GM18951 (cell line): ENCODE results near the gene PRCP.
"Not testable (repeated sequence)": the region's sequence is repeated elsewhere in the genome, so short reads cannot be mapped to it uniquely, and the experiment has no call there.

Source experiments
- POLR2A ChIP-seq: IDR thresholded peaks from 4 replicates; pipeline ENCODE4 v1.6.1; 2011; ENCODE audit warnings: mild to moderate bottlenecking; ENCODE audit not compliant: insufficient read length, insufficient read depth; ENCODE audit errors: extremely low read depth
- in situ Hi-C: fragments of 300-500 bp; cut with MboI; formaldehyde crosslinking; loops from one replicate; pipeline ENCODE4 v1.12.0; 2022; ENCODE audit warnings: low sequenced_read_pairs, mixed read lengths, inconsistent platforms; ENCODE audit not compliant: unreplicated experiment

Gene PRCP

DNA sequence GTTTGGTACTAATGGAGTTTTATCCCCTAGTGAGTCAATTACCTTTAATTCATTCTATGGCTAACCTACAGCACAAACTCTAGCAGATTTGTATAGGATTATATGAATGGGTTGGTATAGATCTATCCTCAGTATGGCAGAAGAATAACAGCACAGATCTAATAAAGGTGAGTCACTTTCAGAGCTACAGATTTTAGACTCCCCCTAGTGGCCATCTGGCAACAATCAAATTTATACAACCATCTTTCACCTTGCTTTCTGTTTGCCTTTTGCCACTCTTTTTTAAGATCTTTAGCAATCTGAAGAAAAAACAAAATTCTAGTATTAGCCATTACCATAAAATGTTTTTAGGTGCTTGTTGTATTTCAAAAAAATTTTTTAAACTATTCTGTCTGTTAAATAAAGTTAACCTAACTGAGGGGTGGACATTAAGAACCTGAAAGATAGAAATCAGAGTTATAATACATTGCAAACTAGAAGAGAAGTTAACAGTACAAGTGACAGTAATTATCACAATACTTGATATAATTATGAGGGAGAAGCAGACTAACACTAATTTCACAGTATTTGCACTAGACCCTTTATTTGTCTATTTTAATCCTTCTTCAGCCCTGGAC, 27.1 kb upstream of the PRCP start:
- in situ Hi-C loops = no loop called here
- no peak for TF ChIP-seq POLR2A

DNA sequence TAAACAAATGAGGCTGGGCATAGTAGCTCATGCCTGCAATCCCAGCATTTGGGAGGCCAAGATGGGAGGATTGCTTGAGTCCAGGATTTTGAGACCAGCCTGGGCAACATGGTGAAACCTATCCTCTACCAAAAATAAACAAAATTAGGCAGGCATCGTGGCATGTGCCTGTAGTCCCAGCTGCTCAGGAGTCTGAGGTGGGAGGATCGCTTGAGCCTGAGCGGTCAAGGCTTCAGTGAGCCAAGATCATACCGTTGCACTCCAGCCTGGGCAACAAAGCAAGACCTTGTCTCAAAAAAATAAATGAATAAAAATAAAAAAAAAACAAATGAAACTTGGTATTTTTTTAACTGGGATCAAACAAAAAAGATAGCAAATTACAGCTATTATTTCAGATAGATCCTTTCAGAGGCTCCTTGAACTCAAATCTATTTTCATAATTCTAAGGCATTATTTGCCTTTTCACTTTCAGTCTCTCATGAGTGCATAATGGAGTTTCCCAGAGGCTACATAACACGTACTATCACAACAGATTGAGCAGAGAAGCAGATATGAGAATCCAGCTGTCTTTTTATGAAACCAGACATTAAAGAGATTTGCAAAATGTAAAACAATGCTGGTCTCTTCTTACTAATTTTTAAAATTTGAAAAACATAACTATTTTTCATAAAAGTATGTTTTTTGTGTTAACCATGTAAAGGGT, 24.4 kb upstream of the PRCP start:
- no peak for TF ChIP-seq POLR2A
- in situ Hi-C loops = no loop called here

DNA sequence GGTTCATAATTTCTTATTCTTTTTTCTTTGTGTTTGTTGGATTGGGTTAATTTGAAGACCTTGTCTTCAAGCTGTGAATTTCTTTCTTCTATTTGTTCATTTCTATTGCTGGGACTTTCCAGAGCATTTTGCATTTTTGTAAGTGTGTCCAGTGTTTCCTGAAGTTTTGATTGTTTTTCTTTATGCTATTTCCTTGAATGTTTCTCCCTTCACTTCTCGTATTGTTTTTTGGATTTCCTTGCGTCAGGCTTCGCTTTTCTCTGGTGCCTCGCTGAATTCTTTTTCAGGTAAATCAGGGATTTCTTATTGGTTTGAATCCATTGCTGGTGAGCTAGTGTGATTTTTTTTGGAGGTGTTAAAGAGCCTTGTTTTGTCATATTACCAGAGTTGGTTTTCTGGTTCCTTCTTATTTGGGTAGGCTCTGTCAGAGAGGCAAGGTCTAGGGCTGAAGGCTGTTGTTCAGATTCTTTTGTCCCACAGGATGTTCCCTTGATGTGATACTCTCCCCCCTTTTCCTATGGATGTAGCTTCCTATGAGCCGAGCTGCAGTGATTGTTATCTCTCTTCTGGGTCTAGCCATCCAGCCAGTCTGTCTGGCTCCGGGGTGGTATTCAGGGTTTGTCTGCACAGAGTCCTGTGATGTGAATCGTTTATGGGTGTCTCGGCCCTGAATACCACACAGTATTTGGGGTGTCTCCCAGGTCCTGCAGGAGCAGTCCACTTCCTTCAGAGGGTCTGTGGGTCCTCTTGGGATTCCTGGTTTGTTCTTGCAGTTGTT, 22.4 kb upstream of the PRCP start:
- in situ Hi-C loops = not testable (repeated sequence)

DNA sequence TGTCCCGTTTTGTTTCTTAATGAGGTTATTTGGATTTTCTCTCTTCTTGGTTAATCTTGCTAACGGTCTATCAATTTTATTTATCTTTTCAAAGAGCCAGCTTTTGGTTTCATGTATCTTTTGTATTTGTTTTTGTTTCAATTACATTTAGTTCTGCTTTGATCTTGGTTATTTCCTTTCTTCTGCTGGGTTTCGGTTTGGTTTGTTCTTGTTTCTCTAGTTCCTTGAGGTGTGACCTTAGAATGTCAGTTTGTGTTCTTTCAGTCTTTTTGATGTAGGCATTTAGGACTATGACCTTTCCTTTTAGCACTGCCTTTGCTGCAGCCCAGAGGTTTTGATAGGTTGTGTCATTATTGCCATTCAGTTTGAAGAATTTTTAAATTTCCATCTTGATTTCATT, 20.0 kb upstream of the PRCP start:
- in situ Hi-C loops = not testable (repeated sequence)

DNA sequence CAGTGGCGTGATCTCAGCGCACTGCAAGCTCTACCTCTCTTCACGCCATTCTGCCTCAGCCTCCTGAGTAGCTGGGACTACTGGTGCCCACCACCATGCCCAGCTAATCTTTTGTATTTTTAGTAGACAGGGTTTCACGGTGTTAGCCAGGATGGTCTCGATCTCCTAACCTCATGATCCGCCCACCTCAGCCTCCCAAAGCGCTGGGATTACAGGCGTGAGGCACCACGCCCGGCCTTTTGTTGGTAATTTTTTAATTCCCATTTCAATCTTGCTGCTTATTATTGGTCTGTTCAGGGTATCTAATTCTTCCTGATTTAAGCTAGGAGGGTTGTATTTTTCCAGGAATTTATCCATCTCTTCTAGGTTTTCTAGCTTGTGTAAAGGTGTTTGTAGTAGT, 19.6 kb upstream of the PRCP start:
- in situ Hi-C loops = not testable (repeated sequence)

DNA sequence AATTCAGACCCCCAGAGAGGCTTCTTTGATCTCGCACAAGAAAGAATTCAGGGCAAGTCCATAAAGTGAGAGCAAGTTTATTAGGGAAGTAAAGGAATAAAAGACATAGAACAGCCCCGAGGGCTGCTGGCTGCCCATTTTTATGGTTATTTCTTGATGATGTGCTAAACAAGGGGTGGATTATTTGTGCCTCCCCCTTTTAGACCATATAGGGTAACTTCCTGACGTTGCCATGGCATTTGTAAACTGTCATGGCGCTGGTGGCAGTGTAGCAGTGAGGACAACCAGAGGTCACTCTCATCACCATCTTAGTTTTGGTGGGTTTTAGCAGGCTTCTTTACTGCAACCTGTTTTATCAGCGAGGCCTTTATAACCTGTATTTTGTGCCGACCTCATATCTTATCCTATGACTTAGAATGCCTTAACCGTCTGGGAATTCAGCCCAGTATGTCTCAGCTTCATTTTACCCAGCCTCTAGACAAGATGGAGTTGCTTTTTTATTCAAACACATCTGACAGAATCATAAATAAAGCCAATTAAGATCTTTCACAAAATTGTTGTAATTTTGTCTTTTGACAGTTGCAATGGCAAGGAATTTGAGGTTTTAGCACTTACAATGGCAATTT, 8.9 kb upstream of the PRCP start:
- no peak for TF ChIP-seq POLR2A
- in situ Hi-C loops = loop anchor here (10.0 kb wide), 1 partner anchor 276 kb away; no protein-coding TSS in a partner anchor

DNA sequence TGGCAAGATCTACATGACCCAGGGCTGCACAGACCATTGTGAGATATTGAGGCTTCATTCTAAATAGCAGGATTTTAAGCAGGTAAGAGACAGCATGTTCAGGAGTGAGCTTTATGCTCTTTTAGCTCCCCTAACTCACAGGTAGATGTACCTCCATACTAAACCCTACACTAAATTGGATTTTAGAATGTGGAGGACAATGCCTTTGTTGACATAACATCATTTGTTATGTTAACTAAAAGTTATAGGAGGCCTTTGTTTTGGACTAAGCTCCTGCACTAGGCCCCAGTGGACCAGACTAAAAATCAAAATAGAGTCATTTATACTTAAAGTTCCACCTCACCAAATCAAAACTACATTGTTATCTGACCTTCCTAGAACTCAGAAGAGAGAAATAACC, 8.1 kb upstream of the PRCP start:
- no peak for TF ChIP-seq POLR2A
- in situ Hi-C loops = loop anchor here (10.0 kb wide), 1 partner anchor 276 kb away; no protein-coding TSS in a partner anchor

DNA sequence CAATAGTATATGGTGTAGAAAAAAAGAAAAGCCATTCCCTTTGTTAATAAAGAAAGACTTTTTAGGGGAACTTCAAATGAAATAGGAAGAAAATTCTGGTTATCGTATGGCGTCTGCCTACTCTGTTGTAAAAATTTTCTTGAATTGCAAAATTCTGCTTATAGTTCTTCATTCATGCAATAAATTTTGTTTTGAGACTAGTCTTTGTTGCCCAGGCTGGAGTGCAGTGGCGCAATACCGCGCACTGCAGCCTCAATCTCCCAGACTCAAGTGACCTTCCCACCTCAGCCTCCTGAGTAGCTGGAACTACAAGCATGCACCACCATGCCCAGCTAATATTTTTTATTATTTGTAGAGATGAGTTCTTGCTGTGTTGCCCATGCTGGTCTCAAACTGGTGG, 7.1 kb upstream of the PRCP start:
- TF ChIP-seq POLR2A = no peak
- in situ Hi-C loops = loop anchor here (10.0 kb wide), 1 partner anchor 277 kb away; no protein-coding TSS in a partner anchor

DNA sequence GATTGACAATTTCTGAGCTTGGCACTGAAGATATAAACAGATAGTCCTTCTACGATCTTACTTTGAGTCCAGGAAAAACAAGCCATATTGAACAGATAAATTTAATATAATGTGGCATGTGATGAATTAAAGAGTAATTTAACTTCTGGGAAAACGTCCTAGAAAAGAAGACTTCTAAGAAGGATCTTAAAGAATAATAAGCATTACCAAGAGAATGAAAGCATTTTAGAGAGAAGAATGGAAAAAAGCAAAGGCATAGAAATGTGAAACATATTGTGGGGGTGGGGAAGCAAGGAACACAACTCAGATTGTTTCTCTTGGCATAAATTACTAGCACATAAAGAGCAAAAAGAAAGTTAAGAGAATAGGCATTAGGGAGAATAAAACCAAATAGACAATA, 6.7 kb upstream of the PRCP start:
- in situ Hi-C loops = loop anchor here (10.0 kb wide), 1 partner anchor 278 kb away; no protein-coding TSS in a partner anchor
- no peak for TF ChIP-seq POLR2A

DNA sequence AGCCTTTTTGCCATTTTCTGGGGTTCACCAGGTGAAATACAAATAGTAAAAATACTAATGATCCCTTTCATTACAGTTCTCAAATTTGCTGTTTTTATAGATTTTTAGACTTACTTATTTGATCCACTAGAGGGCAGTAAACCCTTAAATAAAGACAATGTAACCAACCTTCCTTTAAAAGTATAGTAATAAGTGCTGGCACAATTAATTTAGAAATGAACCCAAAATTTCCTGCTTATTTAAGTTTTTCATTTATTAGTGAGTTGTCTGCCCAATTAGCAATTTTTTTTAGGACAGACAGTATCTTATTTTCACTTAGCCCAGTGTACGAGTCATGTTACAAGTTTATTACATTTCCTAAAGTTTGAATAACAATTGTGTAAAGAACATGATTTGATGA, 6.0 kb upstream of the PRCP start:
- no peak for TF ChIP-seq POLR2A

DNA sequence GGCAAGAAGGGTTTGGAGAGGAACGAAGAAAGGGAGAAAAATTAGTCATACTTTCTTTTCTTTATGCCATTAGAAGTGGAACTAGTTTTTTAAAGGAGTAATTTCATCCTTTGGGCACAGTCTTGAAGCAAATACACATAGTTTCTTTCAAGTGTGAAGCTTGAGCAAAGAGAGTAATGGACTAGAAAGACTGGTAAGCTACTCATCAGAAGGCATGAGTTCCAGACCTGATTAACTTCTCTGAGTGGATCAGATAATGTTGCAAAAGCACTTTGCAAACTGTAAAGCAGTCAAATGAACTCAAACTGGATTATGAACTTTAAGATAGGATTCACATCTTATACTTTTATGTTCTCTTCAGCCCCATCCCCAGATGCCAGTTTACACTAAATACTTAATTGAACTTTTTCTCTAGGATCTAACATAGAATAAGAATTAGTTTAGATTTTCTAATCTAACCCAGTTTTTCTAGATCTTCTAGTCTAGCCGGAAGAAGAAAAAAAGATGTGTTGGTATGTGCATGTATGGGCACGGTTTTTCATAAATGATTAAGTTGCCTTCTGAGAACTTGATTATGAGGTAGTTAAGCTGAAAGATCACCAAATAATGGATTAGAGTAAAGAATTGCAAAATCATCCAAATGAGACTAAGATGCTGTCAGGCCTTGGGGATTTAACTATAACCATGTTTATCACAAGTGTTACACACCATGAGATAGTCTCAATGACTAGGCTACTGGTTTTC, 3.8 kb upstream of the PRCP start:
- TF ChIP-seq POLR2A = no peak
- in situ Hi-C loops = loop anchor here (5.0 to 10.0 kb wide), 2 partner anchors 163 to 281 kb away; no protein-coding TSS in a partner anchor

More for the DNA sequence above, 6.0 kb upstream of the PRCP start:
- in situ Hi-C loops = loop anchor here (10.0 kb wide), 1 partner anchor 279 kb away; no protein-coding TSS in a partner anchor

DNA sequence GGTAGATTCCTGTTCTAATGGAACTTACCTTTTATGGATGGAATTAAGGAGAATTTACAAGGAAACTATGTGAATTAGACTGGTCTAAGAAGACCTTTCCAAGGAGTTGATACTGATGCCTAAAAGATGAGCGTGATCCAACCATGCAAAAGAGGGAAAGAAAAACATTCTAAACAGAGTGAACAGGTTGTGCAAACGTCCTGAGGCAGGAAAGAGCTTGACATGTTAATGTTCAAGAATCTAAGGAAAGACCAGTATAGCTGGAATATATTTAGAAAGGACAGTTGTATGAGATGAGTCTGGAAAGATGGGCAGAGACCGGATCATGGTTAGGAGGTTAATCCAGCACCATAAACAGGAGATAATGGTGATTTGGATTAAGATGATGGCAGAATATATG, 2.6 kb upstream of the PRCP start:
- in situ Hi-C loops = loop anchor here (5.0 to 10.0 kb wide), 2 partner anchors 164 to 282 kb away; no protein-coding TSS in a partner anchor
- no peak for TF ChIP-seq POLR2A
